ENCODE data around the gene AOAH. TPM values are rescaled to one million over a fixed set of nuclear protein-coding genes. Genes with fewer than 3 reads are reported as not detected.

Gene AOAH
- polyA plus RNA-seq, 1 donor, result 17.8 TPM

DNA sequence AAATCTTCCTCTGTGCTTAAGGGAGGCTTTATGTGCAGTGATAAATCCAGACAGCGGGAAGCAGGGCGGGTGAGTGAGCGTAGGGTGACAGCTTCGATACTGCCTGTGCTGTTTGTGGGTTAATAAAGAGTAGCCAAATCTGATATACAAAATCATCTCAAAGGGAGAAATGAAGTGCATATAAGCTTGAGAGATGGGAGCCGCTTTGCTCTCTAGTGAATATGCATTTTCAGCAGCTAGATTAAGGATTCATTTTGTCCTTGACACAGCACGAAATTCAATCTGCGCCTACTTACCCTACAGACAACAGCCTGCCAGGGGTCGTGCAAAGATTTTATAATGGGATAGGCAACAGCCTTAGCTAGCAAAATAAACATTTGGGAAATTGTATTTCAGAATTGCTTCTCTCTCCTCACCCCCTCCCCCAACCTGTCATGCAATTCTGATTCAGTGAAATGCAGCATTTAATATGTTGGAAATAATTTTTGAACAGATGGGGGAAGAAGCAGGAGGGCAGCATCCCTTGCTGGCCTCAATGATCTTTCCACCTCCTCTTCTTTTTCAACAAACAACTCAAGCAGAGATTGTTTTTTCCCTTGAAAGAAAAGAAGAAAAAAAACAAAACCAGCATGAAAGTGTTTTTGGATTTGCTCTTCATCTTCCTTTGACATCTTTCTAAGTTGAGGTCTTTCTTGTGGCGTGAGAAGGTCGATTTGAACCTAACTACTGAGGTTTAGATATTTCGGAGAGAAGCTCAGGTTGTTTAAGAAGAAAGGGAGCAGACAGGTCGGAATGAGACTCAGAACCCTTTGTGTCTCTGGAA, 117.9 kb downstream of the AOAH start:
- Histone ChIP-seq H3K9me3 (ENCODE audit: control insufficient read depth, low read depth, low read length) (peaks cover 3% of the 10 kb centered on the region), H3K27me3 (ENCODE audit: control insufficient read depth, insufficient read depth, low read length) (no peaks in the 10 kb centered on the region), H3K27ac (ENCODE audit: low read length) (no peak overlapping the region), H3K36me3 (ENCODE audit: control insufficient read depth, insufficient read depth, low read length) (no peaks in the 10 kb centered on the region), H3K4me1 (ENCODE audit: control insufficient read depth, insufficient read depth, low read length) (no peaks in the 10 kb centered on the region), H3K4me3 (ENCODE audit: low read length) (no peak overlapping the region)
- DNase-seq, result no peak
- 96% methylated on average over 4 of the region's 12 CpGs for WGBS (ENCODE audit: insufficient coverage, low lambda C conversion rate)

DNA sequence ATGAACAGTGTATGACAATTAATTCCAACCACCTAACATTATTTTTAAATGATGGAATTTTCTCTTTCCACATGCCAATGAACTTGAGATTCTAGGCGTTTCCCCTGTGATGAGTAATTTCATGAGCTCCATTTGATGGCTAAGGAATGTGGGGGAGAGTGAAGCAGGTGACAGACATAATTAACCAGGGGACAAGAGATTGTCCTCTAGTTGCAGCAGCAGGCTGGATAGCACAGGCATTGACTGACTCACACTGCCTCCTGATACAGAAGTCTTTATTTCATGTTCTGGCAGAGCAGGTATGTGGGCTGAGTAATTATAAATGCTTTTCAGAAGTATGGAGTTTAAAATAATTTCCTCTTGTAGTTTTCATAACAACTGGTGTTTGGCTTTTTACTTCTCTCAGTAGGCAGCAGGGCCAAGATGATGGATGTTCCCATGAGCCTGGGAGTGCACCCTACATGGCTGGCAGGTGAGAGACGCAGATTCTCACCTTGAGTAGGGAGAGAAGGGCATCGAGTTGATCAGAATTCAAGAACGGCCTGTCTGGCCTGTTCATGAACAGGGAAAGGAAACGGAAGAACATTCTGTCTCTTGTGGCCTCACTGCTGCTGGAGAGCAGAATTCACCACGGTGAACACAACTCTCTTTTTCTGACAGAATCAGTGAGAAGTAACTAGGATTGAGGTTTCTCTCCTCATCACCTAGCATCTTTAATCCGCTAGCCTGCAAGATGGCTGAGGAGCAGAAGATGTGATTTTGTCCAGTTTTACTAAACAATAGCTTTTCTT, 118.8 kb downstream of the AOAH start:
- no CpG with 5 or more reads among the region's 7 CpGs for WGBS (ENCODE audit: insufficient coverage, low lambda C conversion rate)
- Histone ChIP-seq H3K27me3 (ENCODE audit: control insufficient read depth, insufficient read depth, low read length) (no peaks in the 10 kb centered on the region), H3K4me3 (ENCODE audit: low read length) (no peak overlapping the region), H3K4me1 (ENCODE audit: control insufficient read depth, insufficient read depth, low read length) (peaks cover 3% of the 10 kb centered on the region), H3K9me3 (ENCODE audit: control insufficient read depth, low read depth, low read length) (peaks cover 3% of the 10 kb centered on the region), H3K36me3 (ENCODE audit: control insufficient read depth, insufficient read depth, low read length) (no peaks in the 10 kb centered on the region), H3K27ac (ENCODE audit: low read length) (no peak overlapping the region)
- no peak for DNase-seq

DNA sequence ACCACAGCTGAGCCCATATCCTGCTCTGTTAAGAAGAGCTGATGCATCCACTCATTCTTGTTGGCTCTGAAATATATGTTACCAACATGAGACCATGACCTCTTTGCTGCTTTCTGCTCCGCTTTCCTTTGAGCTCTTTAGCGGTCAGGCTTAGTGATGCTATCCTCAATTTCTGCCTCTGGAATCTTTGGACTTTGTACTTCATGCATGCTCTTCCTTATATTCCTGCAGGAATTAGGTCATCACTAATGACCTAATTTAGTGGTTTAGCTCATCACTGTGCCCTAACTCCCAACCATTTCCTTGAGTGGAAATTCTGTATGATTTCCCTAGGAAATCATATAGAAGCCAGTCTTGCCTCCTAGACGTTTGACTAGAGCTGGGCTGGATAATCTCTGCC, 119.5 kb downstream of the AOAH start:
- peak in 1 of 2 donors; percentile 41 for DNase-seq
- H3K27ac ChIP-seq (ENCODE audit: low read length), result no peak overlapping the region
- H3K27me3 ChIP-seq (ENCODE audit: control insufficient read depth, insufficient read depth, low read length), result no peaks in the 10 kb centered on the region
- WGBS (ENCODE audit: insufficient coverage, low lambda C conversion rate), result 83% methylated on average over 1 of the region's 3 CpGs
- H3K4me3 ChIP-seq (ENCODE audit: low read length), result no peak overlapping the region
- H3K4me1 ChIP-seq (ENCODE audit: control insufficient read depth, insufficient read depth, low read length), result peaks cover 3% of the 10 kb centered on the region
- peaks cover 3% of the 10 kb centered on the region for H3K9me3 ChIP-seq (ENCODE audit: control insufficient read depth, low read depth, low read length)
- no peaks in the 10 kb centered on the region for H3K36me3 ChIP-seq (ENCODE audit: control insufficient read depth, insufficient read depth, low read length)

DNA sequence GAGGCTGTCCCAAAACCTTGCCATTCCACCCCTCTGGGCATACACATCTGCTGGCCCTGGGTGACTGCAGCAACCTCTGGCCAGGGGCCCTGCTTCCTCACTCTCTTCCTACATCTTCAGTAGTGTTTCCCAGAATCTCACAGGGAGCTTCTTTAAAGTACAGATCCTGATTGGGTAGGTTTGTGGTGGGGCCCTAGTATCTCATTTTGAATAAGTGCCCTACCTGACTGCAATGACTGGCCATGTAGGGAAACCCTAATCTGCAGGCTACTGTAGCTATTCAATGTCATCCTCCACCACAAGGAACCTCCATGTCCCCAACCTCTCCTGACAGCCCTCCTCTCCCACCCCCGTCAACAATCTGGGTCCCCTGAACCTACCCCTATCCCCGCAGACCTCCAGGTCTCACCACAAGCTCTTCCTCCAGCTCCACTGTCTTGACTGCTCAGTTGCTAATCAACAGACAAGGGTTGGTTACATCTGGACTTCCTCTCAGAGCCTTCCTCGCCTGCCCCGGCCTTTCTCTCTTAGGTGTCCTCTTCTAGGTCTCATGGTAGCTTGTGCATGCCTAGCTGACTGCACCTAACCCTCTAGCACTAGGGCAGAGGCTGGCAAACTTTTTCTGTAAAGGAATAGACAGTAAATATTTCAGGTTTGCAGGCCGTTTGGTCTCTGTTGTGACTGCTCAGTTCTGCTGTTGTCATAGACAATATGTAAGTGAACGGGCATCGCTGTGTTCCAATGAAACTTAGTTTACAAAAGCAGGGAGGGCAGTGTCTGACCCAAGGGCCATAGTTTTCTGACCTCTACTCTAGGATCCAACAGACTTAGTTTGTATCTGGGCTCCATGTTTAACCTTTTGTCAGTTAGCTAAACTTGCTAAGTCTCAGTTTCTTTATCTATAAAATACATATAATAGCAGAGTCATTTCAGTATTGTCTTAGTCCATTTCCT, 121.1 kb downstream of the AOAH start:
- WGBS (ENCODE audit: insufficient coverage, low lambda C conversion rate), result 88% methylated on average over 1 of the region's 7 CpGs
- no peak overlapping the region for H3K4me3 ChIP-seq (ENCODE audit: low read length)

DNA sequence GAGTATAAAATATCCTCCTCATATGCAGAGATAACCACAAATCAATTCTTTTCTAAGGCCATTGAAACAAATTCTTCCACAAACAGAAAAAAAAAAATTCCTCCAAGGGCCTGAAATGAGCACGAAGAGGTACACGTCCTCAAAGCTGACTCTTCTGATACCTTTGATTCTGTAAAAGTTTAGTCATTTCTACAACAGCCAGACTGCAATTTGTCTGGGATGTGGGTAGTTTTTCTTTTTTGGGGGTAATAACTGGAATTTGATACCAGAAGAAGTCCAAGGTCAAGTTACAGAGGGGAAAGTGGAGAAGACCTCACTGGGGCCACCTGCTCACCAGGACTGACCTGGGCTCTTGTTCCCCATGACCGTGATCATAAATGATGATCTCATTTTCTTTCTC, 121.8 kb downstream of the AOAH start:
- peaks cover 3% of the 10 kb centered on the region for H3K9me3 ChIP-seq (ENCODE audit: control insufficient read depth, low read depth, low read length)
- H3K27me3 ChIP-seq (ENCODE audit: control insufficient read depth, insufficient read depth, low read length), result no peaks in the 10 kb centered on the region
- no peak for DNase-seq
- no peak overlapping the region for H3K4me3 ChIP-seq (ENCODE audit: low read length)
- no CpG with 5 or more reads among the region's 3 CpGs for WGBS (ENCODE audit: insufficient coverage, low lambda C conversion rate)
- no peak overlapping the region for H3K27ac ChIP-seq (ENCODE audit: low read length)
- H3K36me3 ChIP-seq (ENCODE audit: control insufficient read depth, insufficient read depth, low read length), result no peaks in the 10 kb centered on the region
- peaks cover 3% of the 10 kb centered on the region for H3K4me1 ChIP-seq (ENCODE audit: control insufficient read depth, insufficient read depth, low read length)

More for the DNA sequence above, 121.1 kb downstream of the AOAH start:
- H3K27me3 ChIP-seq (ENCODE audit: control insufficient read depth, insufficient read depth, low read length), result no peaks in the 10 kb centered on the region
- DNase-seq, result no peak
- H3K27ac ChIP-seq (ENCODE audit: low read length), result no peak overlapping the region
- H3K4me1 ChIP-seq (ENCODE audit: control insufficient read depth, insufficient read depth, low read length), result peaks cover 3% of the 10 kb centered on the region
- peaks cover 3% of the 10 kb centered on the region for H3K9me3 ChIP-seq (ENCODE audit: control insufficient read depth, low read depth, low read length)
- no peaks in the 10 kb centered on the region for H3K36me3 ChIP-seq (ENCODE audit: control insufficient read depth, insufficient read depth, low read length)

DNA sequence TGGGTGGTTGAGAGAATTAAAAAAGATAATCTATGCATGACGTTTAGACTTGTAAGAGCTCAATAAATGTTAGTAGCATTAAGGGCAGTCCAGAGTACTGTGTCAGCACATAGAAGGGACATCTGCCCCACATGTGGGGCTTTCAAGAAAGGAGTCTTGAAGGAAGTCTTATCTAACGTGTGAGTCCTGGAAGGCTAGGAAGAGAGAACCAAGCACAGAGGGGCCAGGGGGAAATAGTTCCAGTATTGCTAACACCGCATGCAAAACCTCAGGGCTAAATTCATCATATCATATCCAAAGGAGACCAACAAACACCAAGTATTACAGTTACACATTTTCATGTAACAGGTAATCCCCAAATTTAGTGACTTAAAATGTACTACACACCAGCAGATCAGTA, 122.7 kb downstream of the AOAH start:
- DNase-seq, result peak in 1 of 2 donors; percentile 8

DNA sequence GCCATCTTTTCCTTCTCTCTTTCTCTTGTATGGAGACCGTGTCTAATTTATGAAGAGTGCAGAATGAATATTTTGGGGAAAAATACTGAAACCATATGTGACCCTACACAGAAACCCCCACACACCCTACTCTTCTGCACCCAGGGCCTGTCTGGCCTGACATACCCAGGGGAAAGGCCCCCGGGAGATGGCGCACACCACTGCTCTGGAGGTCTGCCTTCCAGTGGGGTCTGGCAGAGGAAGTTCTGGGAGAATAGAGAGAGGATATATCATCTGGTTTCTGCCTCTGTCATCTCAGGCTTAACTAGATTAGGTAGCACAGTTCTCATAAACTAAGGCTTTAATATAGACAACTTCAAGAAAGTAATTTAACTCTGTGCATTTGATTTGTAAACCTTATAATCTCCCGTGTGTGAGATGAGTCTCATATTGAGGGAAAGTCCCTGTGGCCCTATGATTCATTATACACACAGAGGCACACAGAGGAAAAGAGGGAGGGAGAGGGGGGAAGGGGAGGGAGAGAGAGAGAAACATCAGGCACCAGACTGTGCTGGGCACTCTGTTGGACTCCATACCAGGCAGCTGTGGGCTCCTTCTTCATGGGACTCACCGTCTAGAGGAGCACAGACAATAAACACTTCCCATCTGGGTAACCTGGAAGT, 123.3 kb downstream of the AOAH start:
- Histone ChIP-seq H3K4me1 (ENCODE audit: control insufficient read depth, insufficient read depth, low read length) (peaks cover 3% of the 10 kb centered on the region), H3K9me3 (ENCODE audit: control insufficient read depth, low read depth, low read length) (peaks cover 3% of the 10 kb centered on the region), H3K4me3 (ENCODE audit: low read length) (no peak overlapping the region), H3K27me3 (ENCODE audit: control insufficient read depth, insufficient read depth, low read length) (no peaks in the 10 kb centered on the region), H3K36me3 (ENCODE audit: control insufficient read depth, insufficient read depth, low read length) (no peaks in the 10 kb centered on the region), H3K27ac (ENCODE audit: low read length) (no peak overlapping the region)
- peak; percentile 11 to 48 for DNase-seq
- WGBS (ENCODE audit: insufficient coverage, low lambda C conversion rate), result no CpG with 5 or more reads among the region's 5 CpGs

More for the DNA sequence above, 122.7 kb downstream of the AOAH start:
- Histone ChIP-seq H3K4me1 (ENCODE audit: control insufficient read depth, insufficient read depth, low read length) (peaks cover 3% of the 10 kb centered on the region), H3K4me3 (ENCODE audit: low read length) (no peak overlapping the region), H3K27me3 (ENCODE audit: control insufficient read depth, insufficient read depth, low read length) (no peaks in the 10 kb centered on the region), H3K9me3 (ENCODE audit: control insufficient read depth, low read depth, low read length) (peaks cover 3% of the 10 kb centered on the region), H3K27ac (ENCODE audit: low read length) (no peak overlapping the region), H3K36me3 (ENCODE audit: control insufficient read depth, insufficient read depth, low read length) (no peaks in the 10 kb centered on the region)
- WGBS (ENCODE audit: insufficient coverage, low lambda C conversion rate), result 60% methylated on average over 1 of the region's 3 CpGs

DNA sequence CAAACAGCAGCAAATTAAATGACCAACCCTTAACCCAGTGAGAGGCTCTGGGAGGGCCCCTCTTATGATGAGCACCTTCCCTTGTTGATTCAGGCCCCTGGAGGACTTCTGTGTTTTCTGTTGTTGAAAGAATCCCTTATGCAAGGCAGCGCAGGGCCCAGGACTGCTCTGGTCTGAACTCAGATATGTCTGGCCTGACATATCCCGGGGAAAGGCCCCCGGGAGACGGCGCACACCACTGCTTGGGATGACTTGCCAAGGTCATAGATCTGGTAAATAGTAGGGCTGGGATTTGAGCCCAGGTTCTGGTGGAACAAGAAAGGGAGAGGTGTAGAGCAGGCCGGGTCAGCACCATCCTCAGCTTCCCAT, 124.0 kb downstream of the AOAH start:
- Histone ChIP-seq H3K27ac (ENCODE audit: low read length) (no peak overlapping the region), H3K4me1 (ENCODE audit: control insufficient read depth, insufficient read depth, low read length) (peaks cover 3% of the 10 kb centered on the region), H3K4me3 (ENCODE audit: low read length) (no peak overlapping the region), H3K27me3 (ENCODE audit: control insufficient read depth, insufficient read depth, low read length) (no peaks in the 10 kb centered on the region), H3K9me3 (ENCODE audit: control insufficient read depth, low read depth, low read length) (peaks cover 3% of the 10 kb centered on the region), H3K36me3 (ENCODE audit: control insufficient read depth, insufficient read depth, low read length) (no peaks in the 10 kb centered on the region)
- no CpG with 5 or more reads among the region's 6 CpGs for WGBS (ENCODE audit: insufficient coverage, low lambda C conversion rate)
- no peak for DNase-seq

DNA sequence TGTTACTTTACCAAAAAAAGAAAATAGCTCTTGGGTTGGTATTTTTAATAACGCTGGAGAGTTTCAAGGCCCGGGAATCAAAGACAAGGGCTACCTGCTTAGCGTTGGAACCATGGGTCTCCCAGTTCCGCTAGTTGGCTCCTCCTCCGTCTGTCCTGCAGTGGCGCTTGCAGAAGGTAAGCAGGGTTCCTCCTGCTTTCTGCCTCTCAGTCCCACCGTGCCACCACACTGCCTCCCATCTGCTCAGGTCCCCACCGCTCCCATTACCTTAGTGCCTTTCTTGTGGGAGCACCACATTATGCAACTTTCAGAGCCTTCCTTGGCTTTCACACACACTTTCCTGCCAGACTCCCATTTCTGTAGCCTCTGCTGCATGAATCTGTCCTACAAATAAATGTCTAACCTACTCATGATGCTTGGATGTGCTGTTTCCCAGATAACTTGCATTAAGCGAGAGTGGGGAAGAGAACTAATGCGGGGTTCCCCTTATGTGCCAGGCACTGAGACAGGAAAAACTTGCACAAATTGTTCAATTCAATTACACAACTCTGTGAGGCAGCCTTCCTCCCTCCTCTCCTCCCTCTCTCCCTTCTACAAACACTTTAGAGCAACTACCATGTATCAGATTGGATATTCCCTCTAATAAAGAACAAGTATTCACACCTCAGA, 124.5 kb downstream of the AOAH start:
- Histone ChIP-seq H3K27me3 (ENCODE audit: control insufficient read depth, insufficient read depth, low read length) (no peaks in the 10 kb centered on the region), H3K36me3 (ENCODE audit: control insufficient read depth, insufficient read depth, low read length) (no peaks in the 10 kb centered on the region), H3K4me3 (ENCODE audit: low read length) (no peak overlapping the region), H3K27ac (ENCODE audit: low read length) (no peak overlapping the region), H3K9me3 (ENCODE audit: control insufficient read depth, low read depth, low read length) (peaks cover 3% of the 10 kb centered on the region), H3K4me1 (ENCODE audit: control insufficient read depth, insufficient read depth, low read length) (peaks cover 3% of the 10 kb centered on the region)
- no peak for DNase-seq
- WGBS (ENCODE audit: insufficient coverage, low lambda C conversion rate), result no CpG with 5 or more reads among the region's 10 CpGs
